Measurements from ENCODE around the gene CBX4. TPM values are rescaled to one million over a fixed set of nuclear protein-coding genes. Genes with fewer than 3 reads are reported as not detected.

Gene CBX4
- total and polyA plus RNA-seq, 2 experiments from 2014 or later, result 1.4 to 4.6 TPM

GRCh38 chr17:79888009-79888540, 48.8 kb upstream of the CBX4 start:
- H3K4me3 ChIP-seq, result no peak overlapping the region
- Mint-ChIP-seq H3K36me3 (ENCODE audit: low read depth) (no peaks in the 10 kb centered on the region; the same call in 2 of the 3 replicates), H3K27me3 (ENCODE audit: insufficient read depth, low read depth, poor library complexity) (peaks cover 15% of the 10 kb centered on the region), H3K9me3 (peaks cover 3% of the 10 kb centered on the region; the same call in 1 of the 3 replicates), H3K4me3 (no peak overlapping the region), H3K27ac (no peak overlapping the region), H3K4me1 (peaks cover 4% of the 10 kb centered on the region; the same call in 1 of the 3 replicates)
- no peaks in the 10 kb centered on the region for H3K36me3 ChIP-seq (ENCODE audit: insufficient read depth)
- H2AFZ ChIP-seq, result no peak overlapping the region
- DNase-seq (ENCODE audit: low spot score) (no peak), ATAC-seq (no peak)
- H3K4me2 ChIP-seq, result no peak overlapping the region
- H4K20me1 ChIP-seq (replicated peaks; ENCODE audit: insufficient read depth), result no peaks in the 10 kb centered on the region
- H3K27ac ChIP-seq (ENCODE audit: low read depth), result no peak overlapping the region
- no peaks in the 10 kb centered on the region for H3K27me3 ChIP-seq (ENCODE audit: insufficient read depth)
- peaks cover under 1% of the 10 kb centered on the region; the same call in 1 of the 2 replicates for H3K9me2 ChIP-seq (ENCODE audit: insufficient read depth)
- no peaks in the 10 kb centered on the region for H3F3A ChIP-seq (replicated peaks; ENCODE audit: low read depth)
- no peaks in the 10 kb centered on the region for H3K4me1 ChIP-seq (ENCODE audit: insufficient read depth)
- no peak for TF ChIP-seq CREB1 (CRISPR knock-in tag; IDR thresholded peaks at IDR 0.05; ENCODE audit: low read depth)
- no peak for TF ChIP-seq ZNF331 (CRISPR knock-in tag; IDR thresholded peaks at IDR 0.05; ENCODE audit: low read depth)
- TF ChIP-seq NANOG (IDR thresholded peaks at IDR 0.05; ENCODE audit: borderline replicate concordance), result no peak
- TF ChIP-seq, protein P1, sequence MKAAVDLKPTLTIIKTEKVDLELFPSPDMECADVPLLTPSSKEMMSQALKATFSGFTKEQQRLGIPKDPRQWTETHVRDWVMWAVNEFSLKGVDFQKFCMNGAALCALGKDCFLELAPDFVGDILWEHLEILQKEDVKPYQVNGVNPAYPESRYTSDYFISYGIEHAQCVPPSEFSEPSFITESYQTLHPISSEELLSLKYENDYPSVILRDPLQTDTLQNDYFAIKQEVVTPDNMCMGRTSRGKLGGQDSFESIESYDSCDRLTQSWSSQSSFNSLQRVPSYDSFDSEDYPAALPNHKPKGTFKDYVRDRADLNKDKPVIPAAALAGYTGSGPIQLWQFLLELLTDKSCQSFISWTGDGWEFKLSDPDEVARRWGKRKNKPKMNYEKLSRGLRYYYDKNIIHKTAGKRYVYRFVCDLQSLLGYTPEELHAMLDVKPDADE (IDR thresholded peaks at IDR 0.05), result no peak
- TF ChIP-seq STAT1 (IDR thresholded peaks at IDR 0.05; ENCODE audit: unreplicated experiment), result no peak
- TF ChIP-seq CTCF (conservative IDR thresholded peaks at IDR 0.05; ENCODE audit: low read depth in 2 of 2), result no peak
- TF ChIP-seq EZH2phosphoT487 (IDR thresholded peaks at IDR 0.05; ENCODE audit: unreplicated experiment), result no peak
- TF ChIP-seq ZNF114 (CRISPR knock-in tag; IDR thresholded peaks at IDR 0.05), result no peak
- TF ChIP-seq JUNB (IDR thresholded peaks at IDR 0.05; ENCODE audit: unreplicated experiment), result no peak
- H3K79me2 ChIP-seq (replicated peaks; ENCODE audit: insufficient read depth), result no peaks in the 10 kb centered on the region

DNA sequence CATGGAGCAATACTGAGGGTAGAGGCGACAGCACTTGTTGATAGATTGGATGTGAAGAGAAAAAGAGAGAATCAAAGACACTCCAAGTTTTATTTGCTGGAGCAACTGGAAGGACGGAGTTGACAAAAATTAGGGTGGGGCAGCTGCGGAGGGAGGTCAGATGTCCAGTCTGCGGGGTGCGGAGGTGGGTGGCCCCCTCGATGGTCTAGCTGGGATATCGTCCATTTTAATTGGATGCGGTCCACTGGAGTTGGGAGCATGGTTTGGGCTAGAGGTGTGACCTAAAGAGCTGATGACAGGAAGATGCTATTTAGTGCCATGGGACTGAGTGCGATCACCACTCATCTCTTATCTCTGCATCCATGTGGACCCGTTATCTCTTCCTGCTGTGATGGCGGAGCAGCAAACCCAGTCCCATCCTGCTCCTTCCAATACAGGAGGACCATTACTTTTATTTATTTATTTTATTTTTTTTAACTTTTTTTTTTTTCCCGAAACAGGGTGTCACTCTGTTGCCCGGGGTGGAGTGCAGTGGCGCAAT, 48.3 kb upstream of the CBX4 start:
- no peaks in the 10 kb centered on the region for H3K79me2 ChIP-seq (replicated peaks; ENCODE audit: insufficient read depth)
- H3K4me3 ChIP-seq, result no peak overlapping the region
- H3K9me2 ChIP-seq (ENCODE audit: insufficient read depth), result no peaks in the 10 kb centered on the region
- H3K4me1 ChIP-seq (ENCODE audit: insufficient read depth), result no peaks in the 10 kb centered on the region
- H3K4me2 ChIP-seq, result no peak overlapping the region
- peaks cover 4% of the 10 kb centered on the region; the same call in 1 of the 3 replicates for H3K4me1 Mint-ChIP-seq
- H3K27me3 ChIP-seq (ENCODE audit: insufficient read depth), result no peaks in the 10 kb centered on the region
- ATAC-seq (no peak), DNase-seq (ENCODE audit: low spot score) (no peak)
- H3K27ac Mint-ChIP-seq, result no peak overlapping the region
- no peak overlapping the region for H2AFZ ChIP-seq
- no peaks in the 10 kb centered on the region for H4K20me1 ChIP-seq (replicated peaks; ENCODE audit: insufficient read depth)
- H3K27me3 Mint-ChIP-seq (ENCODE audit: insufficient read depth, low read depth, poor library complexity), result peaks cover 13% of the 10 kb centered on the region
- H3K9me3 Mint-ChIP-seq, result peaks cover 2% of the 10 kb centered on the region; the same call in 1 of the 3 replicates
- H3K27ac ChIP-seq (ENCODE audit: low read depth), result no peak overlapping the region
- no peak overlapping the region for H3K4me3 Mint-ChIP-seq
- no peaks in the 10 kb centered on the region for H3K36me3 ChIP-seq (ENCODE audit: insufficient read depth)
- H3F3A ChIP-seq (replicated peaks; ENCODE audit: low read depth), result no peaks in the 10 kb centered on the region
- H3K36me3 Mint-ChIP-seq (ENCODE audit: low read depth), result no peaks in the 10 kb centered on the region; the same call in 2 of the 3 replicates
- TF ChIP-seq CREB1 (CRISPR knock-in tag; IDR thresholded peaks at IDR 0.05; ENCODE audit: low read depth) (no peak), POLR2AphosphoS5 (IDR thresholded peaks at IDR 0.05; ENCODE audit: low read depth) (no peak), NANOG (IDR thresholded peaks at IDR 0.05; ENCODE audit: borderline replicate concordance) (no peak), JUNB (IDR thresholded peaks at IDR 0.05; ENCODE audit: unreplicated experiment) (no peak), ZNF114 (CRISPR knock-in tag; IDR thresholded peaks at IDR 0.05) (no peak), STAT1 (IDR thresholded peaks at IDR 0.05; ENCODE audit: unreplicated experiment) (no peak), EZH2 (IDR thresholded peaks at IDR 0.05; ENCODE audit: low read depth, unreplicated experiment) (no peak), CTCF (conservative IDR thresholded peaks at IDR 0.05; ENCODE audit: low read depth in 2 of 2) (no peak), ZNF331 (CRISPR knock-in tag; IDR thresholded peaks at IDR 0.05; ENCODE audit: low read depth) (no peak), REST (IDR thresholded peaks at IDR 0.05; ENCODE audit: unreplicated experiment) (no peak)

Measured in GM23338 (cell line).